ENCODE measurements around the gene EPHB6.

Gene EPHB6

GRCh38 chr7:142864980-142865747 is 10.3 kb downstream of the EPHB6 start:
- TF ChIP-seq, protein P1, sequence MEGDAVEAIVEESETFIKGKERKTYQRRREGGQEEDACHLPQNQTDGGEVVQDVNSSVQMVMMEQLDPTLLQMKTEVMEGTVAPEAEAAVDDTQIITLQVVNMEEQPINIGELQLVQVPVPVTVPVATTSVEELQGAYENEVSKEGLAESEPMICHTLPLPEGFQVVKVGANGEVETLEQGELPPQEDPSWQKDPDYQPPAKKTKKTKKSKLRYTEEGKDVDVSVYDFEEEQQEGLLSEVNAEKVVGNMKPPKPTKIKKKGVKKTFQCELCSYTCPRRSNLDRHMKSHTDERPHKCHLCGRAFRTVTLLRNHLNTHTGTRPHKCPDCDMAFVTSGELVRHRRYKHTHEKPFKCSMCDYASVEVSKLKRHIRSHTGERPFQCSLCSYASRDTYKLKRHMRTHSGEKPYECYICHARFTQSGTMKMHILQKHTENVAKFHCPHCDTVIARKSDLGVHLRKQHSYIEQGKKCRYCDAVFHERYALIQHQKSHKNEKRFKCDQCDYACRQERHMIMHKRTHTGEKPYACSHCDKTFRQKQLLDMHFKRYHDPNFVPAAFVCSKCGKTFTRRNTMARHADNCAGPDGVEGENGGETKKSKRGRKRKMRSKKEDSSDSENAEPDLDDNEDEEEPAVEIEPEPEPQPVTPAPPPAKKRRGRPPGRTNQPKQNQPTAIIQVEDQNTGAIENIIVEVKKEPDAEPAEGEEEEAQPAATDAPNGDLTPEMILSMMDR (IDR thresholded peaks at IDR 0.05), result no peak
- no peak for DNase-seq (ENCODE audit: low spot score)
- no peak overlapping the region for H3K27ac ChIP-seq
- no peak overlapping the region for H3K4me3 ChIP-seq

- H3K4me3 ChIP-seq, result no peak overlapping the region
- TF ChIP-seq, protein P1 (IDR thresholded peaks at IDR 0.05), result no peak
- no peak overlapping the region for H3K27ac ChIP-seq
- no peak for DNase-seq (ENCODE audit: low spot score)
Observed at GRCh38 chr7:142865766-142866165, 10.9 kb downstream of the EPHB6 start.

DNA sequence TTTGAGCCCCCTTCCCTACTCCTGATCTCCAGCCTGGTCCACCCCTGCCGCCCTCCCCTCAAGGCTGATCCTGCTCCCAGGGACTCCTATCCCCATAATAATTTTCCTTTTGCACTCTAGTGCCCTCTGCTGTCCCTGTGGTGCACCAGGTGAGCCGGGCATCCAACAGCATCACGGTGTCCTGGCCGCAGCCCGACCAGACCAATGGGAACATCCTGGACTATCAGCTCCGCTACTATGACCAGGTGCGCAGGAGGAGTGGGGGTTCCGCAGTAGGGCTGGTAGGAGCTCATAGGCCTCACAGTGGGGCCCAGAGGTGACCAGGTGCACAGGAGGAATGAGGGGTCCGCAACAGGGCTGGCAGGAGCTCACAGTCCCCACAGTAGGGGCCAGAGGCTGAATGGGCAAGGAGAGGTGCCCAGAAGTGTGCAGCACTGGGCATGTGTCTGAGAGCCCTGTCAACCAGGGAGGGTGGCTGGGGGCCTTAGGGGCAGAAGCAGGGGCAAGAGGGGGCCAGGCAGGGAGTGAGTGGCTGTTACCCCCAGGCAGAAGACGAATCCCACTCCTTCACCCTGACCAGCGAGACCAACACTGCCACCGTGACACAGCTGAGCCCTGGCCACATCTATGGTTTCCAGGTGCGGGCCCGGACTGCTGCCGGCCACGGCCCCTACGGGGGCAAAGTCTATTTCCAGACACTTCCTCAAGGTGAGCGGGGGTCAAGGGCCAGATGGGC is 11.7 kb downstream of the EPHB6 start:
- DNase-seq (ENCODE audit: low spot score), result no peak
- Histone ChIP-seq H3K27ac (no peak overlapping the region), H3K4me3 (no peak overlapping the region)
- TF ChIP-seq, protein P1 (IDR thresholded peaks at IDR 0.05), result peak; percentile 13

GRCh38 chr7:142867097-142867378 is 12.2 kb downstream of the EPHB6 start:
- no peak overlapping the region for H3K4me3 ChIP-seq
- TF ChIP-seq, protein P1 (IDR thresholded peaks at IDR 0.05), result no peak
- no peak for DNase-seq (ENCODE audit: low spot score)
- H3K27ac ChIP-seq, result no peak overlapping the region

- no peak for DNase-seq (ENCODE audit: low spot score)
Observed at GRCh38 chr7:142867398-142868187, 12.7 kb downstream of the EPHB6 start.

GRCh38 chr7:142868188-142868985 is 13.5 kb downstream of the EPHB6 start:
- H3K4me3 ChIP-seq, result no peak overlapping the region
- no peak for DNase-seq (ENCODE audit: low spot score)
- TF ChIP-seq, protein P1 (IDR thresholded peaks at IDR 0.05), result no peak
- no peak overlapping the region for H3K27ac ChIP-seq

More at GRCh38 chr7:142867398-142868187, 12.7 kb downstream of the EPHB6 start:
- no peak overlapping the region for H3K4me3 ChIP-seq
- no peak overlapping the region for H3K27ac ChIP-seq
- TF ChIP-seq, protein P1 (IDR thresholded peaks at IDR 0.05), result no peak

Measured in coronary artery (tissue), 2 donors.